Inferior parietal cortex (tissue), 1 donor: ENCODE measurements around the gene CCP110.

Experiments
- DNase-seq: peaks from one replicate; pipeline ENCODE4 v3.0.0-alpha.2; 2016; ENCODE audit errors: extremely low spot score

The CCP110 gene

DNA sequence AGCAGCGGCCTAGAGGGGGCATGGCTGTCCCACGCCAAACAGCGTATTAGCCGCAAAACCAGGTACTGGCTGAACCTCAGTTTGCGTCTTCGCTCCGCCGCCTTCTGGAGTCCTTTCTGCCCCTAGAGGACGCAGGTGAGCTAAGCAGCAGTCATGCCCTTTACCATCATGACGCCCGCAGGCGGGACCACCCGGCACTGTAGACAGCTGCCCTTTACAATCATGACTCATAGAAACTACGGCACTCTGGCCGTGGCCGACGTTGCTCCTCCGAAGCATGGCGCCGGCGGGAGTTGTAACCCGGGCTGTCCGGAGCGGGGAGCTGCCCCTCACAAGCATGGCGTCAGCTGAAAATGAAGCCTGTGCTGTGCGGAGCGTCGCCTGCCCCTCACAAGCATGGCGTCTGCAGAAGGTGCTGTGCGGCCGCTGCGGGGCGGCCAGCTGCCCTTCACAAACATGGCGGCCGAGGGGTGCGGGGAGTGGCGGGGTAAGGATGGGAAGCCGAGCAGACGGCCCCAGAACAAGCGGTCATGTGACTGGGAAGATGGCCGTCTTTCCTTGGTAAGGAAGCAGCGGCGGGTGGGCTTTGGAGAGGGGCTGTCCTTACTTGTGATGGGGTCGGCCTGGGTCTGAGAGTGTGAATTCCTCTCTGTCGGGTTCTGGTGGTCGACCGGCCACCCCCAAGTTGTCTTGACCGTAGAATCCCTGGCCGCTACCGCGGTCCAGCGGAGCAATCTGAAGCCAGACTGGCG lies 31.6 kb downstream of the CCP110 start, which contains the start of gene VPS35L:
VPS35L (plus strand) TSS at position 518 of the 752 bp plus-strand sequence; CDS start at position 545, 27 bp downstream.
- peak; percentile 94 for DNase-seq

DNA sequence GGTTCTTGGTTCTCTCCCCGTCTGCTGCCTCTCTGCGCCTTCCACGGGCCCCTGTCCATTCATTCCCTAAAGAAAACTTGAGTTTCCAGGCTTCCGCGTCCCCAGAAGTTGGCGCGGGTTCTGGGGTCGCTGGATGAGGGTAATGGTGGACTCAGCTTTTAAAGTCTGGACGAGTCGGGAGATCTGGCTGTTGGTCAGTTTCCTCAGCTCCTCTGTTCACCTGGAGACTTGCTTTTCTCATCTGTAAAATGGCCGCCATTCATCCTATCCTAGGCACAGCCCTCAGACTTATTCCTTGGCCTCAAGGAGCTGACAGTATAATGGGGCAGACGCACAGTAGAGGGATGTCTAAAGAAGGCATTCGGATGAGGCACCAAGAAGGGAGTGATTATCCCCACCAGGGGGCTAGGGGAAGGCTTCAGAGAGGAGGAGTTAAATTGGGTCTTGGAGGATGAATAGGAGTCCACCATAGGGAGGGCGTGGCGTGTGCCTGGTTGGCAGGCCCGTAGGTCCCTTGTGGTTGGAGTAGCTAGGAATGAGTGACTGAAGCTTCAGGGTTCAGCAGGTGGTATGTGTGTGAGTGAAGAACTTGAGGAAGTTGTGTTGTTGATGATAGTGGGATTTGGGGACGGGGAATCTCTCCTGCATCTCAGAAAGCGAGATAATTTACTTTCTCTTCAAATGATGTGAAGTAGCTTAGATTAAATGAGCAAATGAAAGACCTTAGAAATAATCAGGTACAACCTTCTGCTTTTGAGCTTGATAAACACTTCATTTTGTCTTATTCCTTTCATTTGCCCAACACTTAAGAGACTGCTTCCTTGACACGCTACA lies 32.4 kb downstream of the CCP110 start:
- DNase-seq, result no peak

DNA sequence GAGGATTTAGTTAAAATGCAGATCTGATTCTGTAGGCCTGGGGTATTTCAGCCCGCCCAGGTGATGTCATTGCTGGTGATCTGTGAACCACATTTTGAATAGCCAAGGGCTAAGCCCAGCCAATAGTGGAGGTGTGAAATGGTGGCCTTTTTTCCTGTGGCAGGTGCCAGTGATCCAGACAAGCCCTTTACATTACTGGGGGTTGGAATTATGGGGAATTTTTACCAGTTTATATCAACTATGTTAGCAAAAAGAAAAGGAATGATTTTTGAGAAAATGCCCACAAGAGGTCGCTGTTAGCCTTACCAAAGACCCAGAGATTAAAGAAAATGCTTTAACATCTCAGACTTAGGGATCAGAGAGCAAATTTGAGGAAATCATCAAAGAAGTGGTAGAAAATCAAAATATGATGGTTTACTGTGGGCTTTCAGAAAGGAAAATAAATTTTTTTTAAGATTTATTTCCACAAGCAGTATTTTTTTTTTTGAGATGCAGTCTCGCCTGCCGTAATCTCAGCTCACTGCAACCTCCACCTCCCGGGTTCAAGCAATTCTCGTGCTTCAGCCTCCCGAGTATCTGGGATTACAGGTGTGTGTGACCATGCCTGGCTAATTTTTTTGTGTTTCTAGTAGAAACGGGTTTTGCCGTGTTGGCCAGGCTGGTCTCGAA lies 35.6 kb downstream of the CCP110 start:
- DNase-seq, result peak; percentile 90

DNA sequence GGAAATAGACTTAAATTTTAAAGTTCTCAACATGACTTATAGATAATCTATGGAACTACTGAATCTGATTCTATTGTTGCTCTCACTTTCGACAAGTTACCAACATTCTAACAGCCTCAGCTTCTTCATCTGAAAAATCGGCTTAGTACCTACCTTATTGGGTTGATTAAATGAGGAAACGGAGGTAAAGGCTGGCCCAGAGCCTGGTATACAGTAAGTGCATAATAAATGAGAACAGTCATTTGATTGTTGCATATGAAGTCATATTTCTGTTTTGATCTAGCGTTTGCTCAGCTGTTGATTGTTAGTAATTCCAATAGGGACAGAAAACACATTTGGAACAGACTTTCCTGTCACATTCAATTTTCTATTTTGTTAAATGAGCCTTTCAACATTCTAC lies 36.3 kb downstream of the CCP110 start:
- DNase-seq, result no peak

DNA sequence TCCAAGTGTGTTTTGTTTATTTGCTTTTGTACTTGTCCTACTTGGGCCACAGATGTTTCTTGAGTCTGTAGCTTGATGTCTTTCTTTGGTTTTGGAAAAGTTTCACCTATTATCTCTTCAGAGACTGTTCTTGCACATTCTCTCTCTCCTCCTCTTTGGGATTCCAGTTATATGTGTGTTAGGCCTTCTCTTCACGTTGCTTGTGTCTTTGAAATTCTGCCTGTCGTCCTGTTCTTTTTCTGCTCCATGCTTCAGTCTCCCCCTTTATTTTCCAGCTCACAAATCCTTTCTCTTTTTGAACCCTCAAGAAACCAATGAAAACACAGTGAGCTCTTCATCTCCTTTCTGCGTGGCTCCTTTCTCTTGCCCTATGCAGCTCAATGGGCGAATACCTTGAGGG lies 39.6 kb downstream of the CCP110 start:
- DNase-seq, result no peak

DNA sequence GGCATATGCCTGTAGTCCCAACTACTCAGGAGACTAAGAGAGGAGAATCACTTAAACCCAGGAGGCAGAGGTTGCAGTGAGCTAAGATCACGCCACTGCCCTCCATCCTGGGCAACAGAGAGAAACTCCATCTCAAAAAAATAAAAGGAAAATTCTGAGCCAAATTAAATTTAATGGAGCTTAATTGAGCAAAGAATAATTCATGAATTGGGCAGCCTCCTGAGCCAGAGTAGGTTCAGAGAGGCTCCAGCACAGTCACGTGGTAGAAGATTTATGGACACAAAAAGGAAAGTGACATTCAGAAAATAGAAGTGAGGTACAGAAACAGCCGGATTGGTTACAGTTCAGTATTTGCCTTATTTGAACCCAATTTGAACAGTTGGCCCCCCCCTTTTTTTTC lies 42.6 kb downstream of the CCP110 start:
- no peak for DNase-seq

DNA sequence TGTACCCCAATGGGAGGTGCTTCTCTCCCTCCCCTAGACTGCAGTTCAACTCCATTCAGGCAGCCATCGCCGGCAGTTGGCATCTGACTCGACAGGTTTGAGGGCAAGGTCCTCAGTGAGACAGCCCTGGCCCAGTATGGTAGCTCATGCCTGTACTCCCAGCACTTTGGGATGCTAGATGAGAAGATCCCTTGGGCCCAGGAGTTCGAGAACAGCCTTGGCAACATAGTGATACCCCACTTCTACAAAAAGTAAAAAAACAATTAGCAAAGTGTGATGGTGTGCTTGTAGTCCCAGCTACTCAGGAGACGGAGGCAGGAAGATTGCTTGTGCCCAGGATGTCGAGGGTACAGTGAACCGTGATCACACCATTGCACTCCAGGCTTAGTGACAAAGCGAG lies 43.8 kb downstream of the CCP110 start:
- DNase-seq, result no peak

DNA sequence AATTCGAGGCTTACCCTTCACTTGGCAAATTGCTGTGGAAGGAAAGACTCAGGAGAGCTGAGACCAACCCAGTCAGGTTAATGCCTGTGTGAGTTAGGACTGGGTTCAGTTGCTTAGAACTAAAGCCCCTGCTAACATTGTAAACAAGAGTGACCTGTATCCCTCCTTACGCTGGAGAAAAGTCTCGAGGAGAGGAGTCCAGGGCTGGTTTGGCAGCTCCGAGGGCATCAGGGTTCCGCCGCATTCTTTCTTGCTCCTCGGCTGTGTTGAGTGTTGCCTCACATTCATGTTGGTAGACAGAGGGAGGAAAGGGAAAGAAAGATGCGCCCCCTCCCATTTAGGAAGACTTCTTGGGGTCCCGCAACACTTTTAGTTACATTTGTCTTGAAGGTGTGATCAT lies 50.3 kb downstream of the CCP110 start:
- DNase-seq, result no peak

DNA sequence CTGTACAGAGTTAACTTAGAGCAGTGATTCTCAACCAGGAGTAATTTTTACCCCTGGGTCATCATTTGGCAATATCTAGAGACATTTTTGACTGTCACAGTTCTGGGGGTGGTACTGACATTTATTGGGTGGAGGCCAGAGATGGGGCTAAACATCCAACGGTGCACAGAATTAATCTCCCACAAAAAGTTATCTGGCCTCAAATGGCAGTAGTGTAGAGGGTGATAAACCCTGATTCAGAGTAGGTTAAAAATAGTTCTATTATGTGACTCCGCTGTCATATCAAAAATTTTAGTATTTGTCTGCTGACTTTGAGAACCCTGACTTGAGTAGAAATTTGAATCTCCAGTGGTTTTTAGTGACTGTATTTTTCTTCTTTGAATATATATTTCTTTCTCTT lies 50.9 kb downstream of the CCP110 start:
- no peak for DNase-seq

DNA sequence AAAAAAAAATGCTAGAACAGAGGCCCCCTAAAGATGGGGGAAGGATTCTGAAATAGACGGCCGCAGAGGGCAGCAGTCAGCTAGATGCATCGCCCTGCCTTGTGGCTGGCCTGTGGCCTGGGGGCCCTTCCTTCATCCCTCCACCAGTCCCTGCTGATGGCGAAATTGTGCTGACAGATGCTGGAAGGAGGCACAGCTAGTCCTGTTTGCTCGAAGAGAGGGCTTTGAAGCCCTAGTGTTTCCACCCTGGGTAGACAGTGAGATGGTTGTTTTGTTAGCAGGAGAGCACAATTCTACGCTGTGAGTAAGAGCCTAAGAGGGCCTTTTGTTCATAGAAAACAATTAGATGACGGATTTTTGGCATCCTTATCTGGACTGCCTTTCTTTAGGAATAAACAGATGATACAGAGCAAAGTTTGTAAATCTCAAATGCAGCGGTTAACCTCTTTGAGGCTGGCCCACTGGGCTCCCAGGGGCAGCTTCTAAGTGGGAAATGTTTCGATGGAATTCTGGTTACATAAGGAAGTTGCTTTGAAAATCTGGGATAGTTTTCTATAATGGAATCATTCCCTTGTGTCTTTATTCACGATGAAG lies 54.7 kb downstream of the CCP110 start:
- DNase-seq, result peak; percentile 89

DNA sequence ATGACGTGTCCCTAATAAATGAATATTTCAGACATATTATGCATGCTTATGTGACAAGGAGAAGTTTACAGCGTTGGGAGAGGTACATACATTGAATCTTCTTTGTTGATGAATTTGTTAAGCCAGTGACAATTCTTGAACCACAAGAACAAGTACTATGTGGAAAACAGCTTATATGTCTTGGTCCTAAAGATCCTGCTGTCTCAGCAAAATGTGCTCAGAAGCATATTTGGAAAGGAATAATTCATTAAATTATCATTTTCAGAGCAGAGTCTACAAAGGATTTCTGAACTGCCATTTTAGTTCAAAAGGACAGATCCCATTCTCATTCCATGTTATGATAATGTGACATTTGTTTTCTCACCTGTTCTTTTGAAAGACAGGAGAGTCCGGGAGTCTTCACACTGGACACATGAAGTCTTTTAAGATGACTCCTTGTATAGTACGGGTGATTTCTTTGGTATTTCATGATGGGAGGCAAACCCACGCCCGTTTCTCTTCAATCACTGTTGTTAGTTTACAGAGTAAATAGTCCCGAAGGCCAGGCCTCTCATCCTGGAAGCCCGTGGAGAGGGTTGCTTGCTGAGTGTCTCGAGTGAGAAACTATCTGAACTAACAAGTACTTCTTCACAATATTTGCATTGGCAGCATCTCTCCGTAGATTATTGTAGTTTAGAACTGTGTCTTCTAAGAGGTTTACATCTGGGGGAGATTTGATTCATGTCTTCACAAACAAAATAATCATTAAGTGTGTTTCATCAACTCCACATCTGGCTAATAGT lies 58.5 kb downstream of the CCP110 start:
- no peak for DNase-seq

DNA sequence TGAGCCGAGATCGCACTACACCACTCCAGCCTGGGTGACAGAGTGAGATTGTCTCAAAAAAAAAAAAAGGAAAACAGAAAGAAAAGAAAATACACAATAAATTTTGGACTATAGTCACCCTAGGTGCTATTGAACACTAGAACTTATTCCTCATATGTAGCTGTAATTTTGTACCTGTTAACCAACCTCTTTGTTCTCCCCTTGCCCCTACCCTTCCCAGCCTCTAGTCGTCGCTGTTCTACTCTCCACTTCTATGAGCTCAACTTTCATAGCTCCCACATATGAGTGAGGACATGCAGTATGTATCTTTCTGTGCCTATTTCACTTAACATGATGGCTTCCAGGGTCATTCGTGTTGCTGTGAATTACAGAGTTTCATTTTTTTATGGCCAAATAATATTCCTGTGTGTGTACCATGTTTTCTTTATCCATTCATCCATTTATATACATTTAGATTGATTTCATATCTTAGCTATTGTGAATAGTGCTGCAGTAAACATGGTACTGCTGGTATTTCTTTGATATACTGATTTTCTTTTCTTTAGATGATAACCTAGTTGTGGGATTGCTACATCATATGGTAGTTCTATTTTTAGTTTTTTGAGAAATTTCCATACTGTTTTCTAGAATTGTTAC lies 60.0 kb downstream of the CCP110 start:
- DNase-seq, result no peak

DNA sequence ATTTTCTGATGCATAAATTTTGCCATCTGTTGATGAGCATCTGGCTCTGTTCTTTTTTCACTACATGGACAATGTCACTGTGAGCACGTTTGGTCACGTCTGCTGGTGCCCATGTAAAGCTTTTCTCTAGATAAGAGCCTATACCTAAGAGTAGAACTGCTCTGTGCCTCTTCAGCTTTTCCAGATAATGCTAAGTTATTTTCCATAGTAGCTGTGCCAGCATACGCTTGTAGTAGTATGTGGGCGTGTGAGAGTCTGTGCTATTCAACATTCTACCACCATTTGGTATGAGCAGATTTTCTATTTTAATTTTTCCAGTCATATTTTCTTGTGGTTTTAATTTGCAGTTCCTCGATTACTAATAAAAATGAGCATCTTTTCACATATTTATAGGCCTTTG lies 64.9 kb downstream of the CCP110 start:
- peak; percentile 62 for DNase-seq

DNA sequence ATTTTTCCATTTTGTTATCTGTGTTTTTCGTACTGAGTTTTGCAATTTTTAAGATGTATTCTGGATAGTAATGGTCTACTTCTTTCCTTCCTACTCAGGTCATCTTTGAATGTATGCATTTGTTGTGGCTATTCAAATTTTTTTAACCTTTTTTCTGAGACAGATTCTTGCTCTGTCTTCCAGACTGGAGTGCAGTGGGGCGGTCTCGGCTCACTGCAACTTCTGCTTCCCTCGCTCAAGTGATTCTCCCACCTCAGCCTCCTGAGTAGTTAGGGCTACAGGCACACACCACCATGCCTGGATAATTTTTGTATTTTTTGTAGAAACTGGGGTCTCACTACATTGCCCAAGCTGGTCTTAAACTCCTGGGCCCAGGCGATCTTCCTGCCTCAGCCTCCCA lies 65.4 kb downstream of the CCP110 start:
- DNase-seq, result no peak

DNA sequence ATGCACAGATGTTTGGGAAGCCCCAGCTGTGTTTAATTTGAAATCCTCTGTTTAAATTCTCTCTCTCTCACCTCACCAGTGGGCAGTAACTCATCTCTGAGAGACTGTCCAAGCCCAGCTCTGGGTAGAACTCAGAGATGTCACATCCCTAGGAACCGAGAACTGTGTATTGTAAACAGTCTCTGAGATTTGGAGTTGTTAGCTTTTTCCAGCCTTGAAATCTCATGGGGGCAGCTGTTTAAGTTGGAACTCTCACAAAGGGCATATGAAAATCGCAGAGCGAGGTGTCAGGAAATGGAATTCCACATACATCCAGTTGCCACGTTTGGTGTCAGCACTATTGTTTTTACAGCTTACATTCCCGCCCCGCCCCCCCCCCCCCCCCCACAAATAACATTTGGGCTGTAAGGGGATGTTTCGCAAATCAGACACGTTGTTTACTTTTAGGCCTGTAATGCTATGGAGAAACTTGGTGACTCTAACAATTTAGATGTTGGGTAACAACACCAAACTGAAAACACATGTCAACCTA lies 66.1 kb downstream of the CCP110 start:
- DNase-seq, result no peak

DNA sequence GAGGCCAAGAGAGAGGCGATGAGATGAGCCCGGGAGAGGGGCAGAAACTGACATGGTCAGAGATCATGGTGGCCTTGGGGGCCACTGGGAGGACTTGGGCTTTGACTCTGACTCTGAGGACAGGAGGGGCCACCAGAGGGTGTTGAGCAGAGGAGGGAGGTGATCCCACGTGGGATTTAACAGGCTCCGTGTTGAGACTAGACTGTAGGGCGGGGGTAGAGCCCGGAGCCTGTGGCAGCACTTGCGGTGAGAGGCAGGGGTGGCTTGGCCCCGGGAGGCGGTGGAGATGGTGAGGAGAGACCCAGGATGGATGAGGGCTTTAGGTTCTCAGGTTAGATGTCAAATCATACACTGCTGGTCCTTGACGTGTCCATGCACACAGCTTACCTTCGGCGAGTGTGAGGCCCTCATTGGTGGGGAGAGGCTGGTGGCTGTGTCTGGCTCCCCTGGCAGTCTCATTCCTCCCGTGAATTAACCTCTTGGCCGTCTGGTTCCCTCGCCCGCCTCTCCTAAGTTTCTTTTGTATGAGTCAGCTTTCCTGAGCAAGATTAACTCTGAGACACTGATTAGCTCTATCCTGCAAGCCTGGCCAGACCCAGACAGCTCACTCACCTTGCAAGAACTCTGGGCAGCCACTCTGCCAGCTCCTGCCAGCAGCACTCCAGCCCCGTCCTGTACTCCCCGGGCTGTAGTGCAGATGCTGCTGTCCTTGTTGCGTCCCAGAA lies 71.5 kb downstream of the CCP110 start:
- DNase-seq, result no peak

DNA sequence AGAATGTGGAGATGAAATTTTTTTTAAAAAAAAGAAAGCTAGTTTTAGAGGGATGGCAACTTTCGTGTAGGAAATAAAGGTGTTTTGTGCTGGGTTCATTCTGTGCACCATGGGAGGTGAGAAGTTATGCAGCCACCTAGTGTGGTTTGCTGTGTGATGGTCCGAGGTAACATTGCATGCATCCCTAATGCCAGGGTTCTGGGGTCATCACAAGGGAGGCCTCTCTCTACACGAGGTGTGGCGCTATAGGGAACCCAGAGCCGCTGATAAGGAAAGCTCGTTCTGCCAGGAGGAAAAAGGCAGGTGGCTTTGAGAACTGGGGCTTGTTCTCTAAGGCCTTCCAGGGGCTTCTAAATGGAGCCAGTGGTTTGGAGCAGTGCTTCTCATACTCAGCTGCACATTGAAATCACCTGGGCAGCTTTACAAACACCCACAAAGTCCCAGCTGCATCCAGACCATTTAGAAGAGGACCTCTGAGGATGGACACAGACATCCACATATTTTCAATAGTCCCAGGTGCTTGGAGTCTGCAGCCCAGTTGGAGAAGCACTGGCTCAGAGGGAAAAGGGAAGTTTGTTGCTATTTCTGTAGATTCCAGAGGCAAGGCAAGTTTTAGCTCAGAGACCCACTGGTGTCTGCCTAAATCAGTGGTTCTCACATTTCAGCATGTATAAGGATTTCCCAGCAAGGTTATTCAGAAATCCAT lies 75.2 kb downstream of the CCP110 start:
- no peak for DNase-seq

DNA sequence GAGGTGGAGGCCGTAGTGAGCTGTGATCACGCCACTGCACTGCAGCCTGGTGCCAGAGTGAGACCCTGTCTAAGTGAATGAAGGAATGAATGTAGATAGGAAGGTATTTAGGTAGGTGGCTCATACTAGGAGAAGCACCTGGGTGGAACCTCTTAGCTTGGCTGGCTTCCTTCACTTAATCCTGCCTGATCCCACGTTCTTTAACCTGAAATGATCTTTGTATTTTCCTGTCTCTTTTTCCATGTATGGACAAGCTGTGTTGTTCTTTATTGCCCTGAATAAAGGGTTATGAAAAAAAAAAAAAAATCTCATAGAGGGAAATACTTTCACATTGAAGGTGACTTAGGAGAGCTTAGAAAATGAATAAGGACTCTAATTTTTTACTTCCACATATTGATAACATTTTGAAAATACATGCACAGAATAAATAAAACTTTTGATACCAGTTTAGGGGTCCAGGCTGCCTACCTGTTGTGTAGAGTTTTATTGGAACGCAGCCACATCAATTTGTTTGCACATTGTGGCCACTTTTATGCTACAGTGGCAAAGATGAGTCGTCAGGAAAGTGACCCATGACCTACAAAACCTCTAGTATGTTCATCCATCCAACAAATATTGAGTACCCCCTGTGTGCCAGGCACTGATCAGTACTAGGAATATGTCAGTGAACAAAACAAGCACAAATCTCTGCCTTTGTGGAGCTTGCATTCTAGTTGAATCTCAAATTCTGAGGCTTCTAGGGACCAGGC lies 76.4 kb downstream of the CCP110 start:
- no peak for DNase-seq
